OCI-LY1 (cell line): ENCODE results near the gene FAM200C.

Experiments
- H2AFZ ChIP-seq: fragments of 200-600 bp; sonication (generic), shearing (Covaris generic); 2 replicates; pipeline ENCODE4 v1.6.0; 2014; ENCODE audit warnings: antibody characterized with exemption, mild to moderate bottlenecking, low read length
- H3F3A ChIP-seq: fragments of 200-600 bp; sonication (generic), shearing (Covaris generic); 2 replicates; pipeline ENCODE4 v1.6.0; 2014; ENCODE audit warnings: mild to moderate bottlenecking, antibody characterized with exemption, low read length, moderate library complexity; ENCODE audit not compliant: insufficient read depth
- H3K27ac ChIP-seq: fragments of 200-600 bp; sonication (generic); 2 replicates; pipeline ENCODE4 v1.5.1; 2014; ENCODE audit warnings: low read length, mixed run types, mild to moderate bottlenecking, low read depth; ENCODE audit not compliant: poor library complexity, severe bottlenecking
- H3K27me3 ChIP-seq: fragments of 200-600 bp; sonication (generic); 2 replicates; pipeline ENCODE4 v1.6.0; 2014; ENCODE audit warnings: antibody characterized with exemption, mild to moderate bottlenecking, low read length, moderate library complexity; ENCODE audit not compliant: insufficient read depth
- H3K36me3 ChIP-seq: fragments of 200-600 bp; sonication (generic); 2 replicates; pipeline ENCODE4 v1.6.1; 2014; ENCODE audit warnings: mild to moderate bottlenecking, antibody characterized with exemption, low read length, moderate library complexity, mixed read lengths; ENCODE audit not compliant: insufficient read depth
- H3K4me1 ChIP-seq: fragments of 200-600 bp; sonication (generic); 2 replicates; pipeline ENCODE4 v1.5.1; 2014; ENCODE audit warnings: mild to moderate bottlenecking, low read length, moderate library complexity; ENCODE audit not compliant: insufficient read depth, severe bottlenecking
- H3K4me2 ChIP-seq: fragments of 200-600 bp; sonication (generic), shearing (Covaris generic); 2 replicates; pipeline ENCODE4 v1.6.1; 2014; ENCODE audit warnings: low read length
- H3K4me3 ChIP-seq: fragments of 200-600 bp; sonication (generic); 2 replicates; pipeline ENCODE4 v1.5.1; 2014; ENCODE audit warnings: low read length, low read depth, mild to moderate bottlenecking, mixed read lengths; ENCODE audit not compliant: poor library complexity, severe bottlenecking
- H3K79me2 ChIP-seq: fragments of 200-600 bp; shearing (Covaris generic); 2 replicates; pipeline ENCODE4 v1.6.1; 2016; ENCODE audit warnings: mixed run types, low read length, mixed read lengths; ENCODE audit not compliant: insufficient read depth
- H3K9ac ChIP-seq: fragments of 200-600 bp; sonication (generic), shearing (Covaris generic); 2 replicates; pipeline ENCODE4 v1.6.1; 2014; ENCODE audit warnings: mild to moderate bottlenecking, low read length, mixed read lengths
- H3K9me2 ChIP-seq: fragments of 200-600 bp; sonication (generic), shearing (Covaris generic); 2 replicates; pipeline ENCODE4 v1.6.1; 2014; ENCODE audit warnings: low read depth, mild to moderate bottlenecking, low read length, mixed read lengths
- H3K9me3 ChIP-seq: fragments of 200-600 bp; shearing (Covaris generic); 2 replicates; pipeline ENCODE4 v1.6.1; 2014; ENCODE audit warnings: low read length, mixed read lengths
- H4K20me1 ChIP-seq: fragments of 200-600 bp; sonication (generic), shearing (Covaris generic); 2 replicates; pipeline ENCODE4 v1.6.0; 2016; ENCODE audit warnings: mild to moderate bottlenecking, low read length; ENCODE audit not compliant: insufficient read depth
- EZH2 ChIP-seq: fragments of 200-600 bp; sonication (generic), shearing (Covaris generic); IDR thresholded peaks from 2 replicates; pipeline ENCODE4 v1.8.0; 2017; ENCODE audit warnings: borderline replicate concordance, mixed run types, mild to moderate bottlenecking, antibody characterized with exemption, low read length, moderate library complexity, mixed read lengths
- TF ChIP-seq, protein P1 (sequence below): fragments of 200-600 bp; sonication (generic), shearing (Covaris generic); IDR thresholded peaks from 2 replicates; pipeline ENCODE4 v1.5.1; 2017; ENCODE audit warnings: mild to moderate bottlenecking, antibody characterized with exemption, low read length, moderate library complexity, mixed read lengths

Gene FAM200C

DNA sequence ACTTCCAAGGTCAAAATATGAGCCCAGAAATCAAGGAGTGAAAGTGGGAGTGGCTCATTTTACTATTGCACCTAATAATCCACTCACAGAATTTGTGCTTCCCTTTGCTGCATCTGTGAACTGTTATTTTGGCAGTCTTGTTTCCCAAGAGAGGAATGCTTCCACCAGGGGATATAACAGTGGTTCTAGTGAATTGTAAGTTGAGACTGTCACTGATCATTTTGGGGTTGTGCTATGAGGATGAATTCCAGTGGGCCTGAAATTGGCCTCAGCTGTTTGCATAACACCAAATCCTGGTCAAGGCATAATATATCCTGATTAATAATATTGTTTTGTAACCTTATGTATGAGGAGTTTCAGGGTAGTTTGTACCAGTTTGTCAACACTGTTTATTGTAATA is 14.4 kb downstream of the FAM200C start:
- no peak overlapping the region for H3K9ac ChIP-seq
- no peak overlapping the region for H3K4me2 ChIP-seq
- TF ChIP-seq, protein P1, sequence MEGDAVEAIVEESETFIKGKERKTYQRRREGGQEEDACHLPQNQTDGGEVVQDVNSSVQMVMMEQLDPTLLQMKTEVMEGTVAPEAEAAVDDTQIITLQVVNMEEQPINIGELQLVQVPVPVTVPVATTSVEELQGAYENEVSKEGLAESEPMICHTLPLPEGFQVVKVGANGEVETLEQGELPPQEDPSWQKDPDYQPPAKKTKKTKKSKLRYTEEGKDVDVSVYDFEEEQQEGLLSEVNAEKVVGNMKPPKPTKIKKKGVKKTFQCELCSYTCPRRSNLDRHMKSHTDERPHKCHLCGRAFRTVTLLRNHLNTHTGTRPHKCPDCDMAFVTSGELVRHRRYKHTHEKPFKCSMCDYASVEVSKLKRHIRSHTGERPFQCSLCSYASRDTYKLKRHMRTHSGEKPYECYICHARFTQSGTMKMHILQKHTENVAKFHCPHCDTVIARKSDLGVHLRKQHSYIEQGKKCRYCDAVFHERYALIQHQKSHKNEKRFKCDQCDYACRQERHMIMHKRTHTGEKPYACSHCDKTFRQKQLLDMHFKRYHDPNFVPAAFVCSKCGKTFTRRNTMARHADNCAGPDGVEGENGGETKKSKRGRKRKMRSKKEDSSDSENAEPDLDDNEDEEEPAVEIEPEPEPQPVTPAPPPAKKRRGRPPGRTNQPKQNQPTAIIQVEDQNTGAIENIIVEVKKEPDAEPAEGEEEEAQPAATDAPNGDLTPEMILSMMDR, result no peak
- TF ChIP-seq EZH2, result no peak
- no peaks in the 10 kb centered on the region for H3K9me2 ChIP-seq
- H3K27me3 ChIP-seq, result no peaks in the 10 kb centered on the region
- no peaks in the 10 kb centered on the region for H3K36me3 ChIP-seq
- H3K27ac ChIP-seq, result no peak overlapping the region
- H2AFZ ChIP-seq, result no peak overlapping the region
- H3K79me2 ChIP-seq, result no peaks in the 10 kb centered on the region
- no peaks in the 10 kb centered on the region for H3K4me1 ChIP-seq
- H3F3A ChIP-seq, result no peaks in the 10 kb centered on the region
- peaks cover 5% of the 10 kb centered on the region; the same call in 1 of the 2 replicates for H3K9me3 ChIP-seq
- H3K4me3 ChIP-seq, result no peak overlapping the region
- H4K20me1 ChIP-seq, result no peaks in the 10 kb centered on the region

DNA sequence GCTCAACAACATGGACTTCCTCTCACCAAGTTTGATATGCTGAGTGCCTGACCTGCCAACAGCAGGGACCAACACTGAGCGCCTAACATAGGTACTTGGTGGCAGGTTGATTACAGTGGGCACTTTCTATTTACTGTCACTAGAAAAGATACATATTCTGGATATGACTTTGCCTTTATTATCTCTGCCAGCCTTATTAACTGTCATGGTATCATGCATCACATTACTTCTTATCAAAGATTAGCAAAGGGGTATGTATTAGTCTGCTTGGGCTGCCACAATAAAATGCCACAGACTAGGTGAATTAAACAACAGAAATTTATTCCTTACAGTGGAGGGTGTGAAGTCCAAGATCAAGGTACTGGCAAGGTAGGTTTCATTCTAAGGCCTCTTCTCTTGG is 15.2 kb downstream of the FAM200C start:
- Histone ChIP-seq H3K9ac (no peak overlapping the region), H3K36me3 (no peaks in the 10 kb centered on the region), H3K9me2 (no peaks in the 10 kb centered on the region), H3K4me1 (no peaks in the 10 kb centered on the region), H3K27me3 (no peaks in the 10 kb centered on the region), H3K27ac (no peak overlapping the region), H2AFZ (no peak overlapping the region), H3K9me3 (peaks cover 5% of the 10 kb centered on the region; the same call in 1 of the 2 replicates), H3K4me2 (no peak overlapping the region), H4K20me1 (no peaks in the 10 kb centered on the region), H3K79me2 (no peaks in the 10 kb centered on the region), H3F3A (no peaks in the 10 kb centered on the region), H3K4me3 (no peak overlapping the region)
- TF ChIP-seq EZH2, result no peak
- TF ChIP-seq, protein P1, result no peak

DNA sequence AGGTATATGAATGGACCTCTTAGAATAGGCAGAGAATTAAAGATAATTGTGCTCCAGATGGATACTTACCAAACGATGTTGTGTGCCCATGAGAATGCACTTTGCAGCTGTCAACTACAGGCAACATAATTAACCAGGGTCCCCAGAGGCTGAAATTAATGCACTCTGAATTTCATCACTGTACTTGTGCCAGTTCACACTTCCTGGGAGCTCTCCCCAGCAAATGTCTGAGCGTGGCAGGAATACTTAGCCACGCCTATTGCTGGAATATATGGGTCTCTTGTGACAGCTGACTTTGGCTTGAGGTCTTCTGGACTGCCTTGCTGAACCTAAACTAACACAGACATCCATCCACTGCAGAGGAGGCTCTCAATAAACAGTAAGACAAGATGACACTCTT is 17.5 kb downstream of the FAM200C start:
- Histone ChIP-seq H4K20me1 (no peaks in the 10 kb centered on the region), H3K4me1 (no peaks in the 10 kb centered on the region), H3K27ac (no peak overlapping the region), H3K27me3 (no peaks in the 10 kb centered on the region), H3K79me2 (no peaks in the 10 kb centered on the region), H3K9ac (no peak overlapping the region), H3K4me3 (no peak overlapping the region), H3K4me2 (no peak overlapping the region), H3K36me3 (no peaks in the 10 kb centered on the region), H3K9me2 (no peaks in the 10 kb centered on the region), H3F3A (no peaks in the 10 kb centered on the region), H2AFZ (no peak overlapping the region), H3K9me3 (no peaks in the 10 kb centered on the region)
- TF ChIP-seq, protein P1, result no peak
- TF ChIP-seq EZH2, result no peak
